GM11168 (cell line): ENCODE results near the gene ZNF91.
"Not testable (repeated sequence)": the region's sequence is repeated elsewhere in the genome, so short reads cannot be mapped to it uniquely, and the experiment has no call there.

Experiments
- in situ Hi-C: fragments of 300-500 bp; cut with MboI; formaldehyde crosslinking; loops from one replicate; pipeline ENCODE4 v1.12.0; 2022; ENCODE audit warnings: low sequenced_read_pairs; ENCODE audit not compliant: unreplicated experiment

ZNF91 gene

GRCh38 chr19:23321953-23322549 is 73.2 kb downstream of the ZNF91 start:
- in situ Hi-C loops = no loop called here

- in situ Hi-C loops = not testable (repeated sequence)
These were observed 73.9 kb downstream of the ZNF91 start for GRCh38 chr19:23321403-23321802.

GRCh38 chr19:23319571-23319970 is 75.7 kb downstream of the ZNF91 start:
- in situ Hi-C loops = not testable (repeated sequence)

- in situ Hi-C loops = not testable (repeated sequence)
These were observed 76.3 kb downstream of the ZNF91 start for GRCh38 chr19:23318941-23319340.

- in situ Hi-C loops = no loop called here
These were observed 77.1 kb downstream of the ZNF91 start for GRCh38 chr19:23318143-23318542.

- in situ Hi-C loops = no loop called here
These were observed 80.0 kb downstream of the ZNF91 start for GRCh38 chr19:23315286-23315685.

GRCh38 chr19:23314505-23315251 is 80.6 kb downstream of the ZNF91 start:
- in situ Hi-C loops = no loop called here

GRCh38 chr19:23313196-23313595 is 82.1 kb downstream of the ZNF91 start:
- in situ Hi-C loops = no loop called here

- in situ Hi-C loops = no loop called here
These were observed 82.8 kb downstream of the ZNF91 start for GRCh38 chr19:23312515-23312914.

GRCh38 chr19:23311551-23311950 is 83.7 kb downstream of the ZNF91 start:
- in situ Hi-C loops = no loop called here

GRCh38 chr19:23310729-23311211 is 84.5 kb downstream of the ZNF91 start:
- in situ Hi-C loops = no loop called here

- in situ Hi-C loops = no loop called here
These were observed 85.3 kb downstream of the ZNF91 start for GRCh38 chr19:23309926-23310325.

GRCh38 chr19:23305555-23305954 is 89.7 kb downstream of the ZNF91 start:
- in situ Hi-C loops = no loop called here

GRCh38 chr19:23304238-23304637 is 91.0 kb downstream of the ZNF91 start:
- in situ Hi-C loops = no loop called here

- in situ Hi-C loops = no loop called here
These were observed 101.1 kb downstream of the ZNF91 start for GRCh38 chr19:23294141-23294540.

- in situ Hi-C loops = not testable (repeated sequence)
These were observed 105.3 kb downstream of the ZNF91 start for GRCh38 chr19:23289966-23290365.
